Adrenal gland (tissue), 5 donors: ENCODE results near the gene NOP56.

Experiments used
- POLR2A ChIP-seq, 2 donors: fragments of 450-650 bp; IDR thresholded peaks; one replicate each; pipeline ENCODE4 v1.6.1; 2017; ENCODE audit warnings: antibody characterized with exemption in 2 of 2, mild to moderate bottlenecking in 2 of 2, moderate library complexity in 1 of 2
- TF ChIP-seq, protein P1 (sequence below), 6 experiments: fragments of 450-650 bp in 4 of 6; fragments of 200-600 bp in 2 of 6; sonication (generic) in 1 of 6; IDR thresholded peaks; 1 replicate in 5 of 6; 2 replicates in 1 of 6; pipeline versions ENCODE4 v1.5.1 to v1.8.0; 2016 to 2021; ENCODE audit warnings: antibody characterized with exemption in 6 of 6, mild to moderate bottlenecking in 2 of 6, moderate library complexity in 1 of 6
- donor health status: DM: no; HTN: no; CAD: no.

DNA sequence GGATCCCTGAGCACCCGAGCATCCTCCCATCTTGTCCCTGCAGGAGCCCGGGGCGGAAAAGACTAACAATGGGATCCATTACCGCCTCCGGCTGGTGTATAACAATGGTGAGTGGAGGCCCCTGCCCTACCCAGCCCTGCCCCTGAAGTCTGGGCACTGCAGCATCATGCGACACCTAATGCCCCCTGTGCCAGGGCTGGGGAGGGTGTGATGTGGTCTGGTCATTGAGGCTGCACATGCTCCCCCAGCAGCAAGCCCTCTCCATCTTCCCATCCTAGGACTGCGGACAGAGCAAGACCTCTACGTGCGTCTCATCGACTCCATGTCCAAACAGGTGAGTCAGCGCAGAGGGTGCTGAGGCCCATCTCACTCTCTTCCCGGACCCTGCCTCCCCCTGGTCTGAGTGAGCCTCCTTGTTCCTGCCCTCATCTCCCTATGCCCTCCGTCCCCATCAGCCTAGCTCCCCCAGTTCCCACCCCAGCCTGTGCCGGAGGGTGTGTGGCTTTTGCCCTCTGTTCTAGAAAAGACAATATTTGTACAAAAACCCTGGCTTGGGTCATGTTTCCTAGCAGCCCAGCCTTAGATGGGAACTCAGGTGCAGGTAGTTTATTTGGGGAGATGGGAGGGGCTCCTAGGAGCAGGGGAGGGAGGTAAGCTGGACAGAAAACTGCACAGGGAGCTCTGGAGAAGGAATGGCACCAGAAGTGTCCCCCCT, 53.7 kb downstream of the NOP56 start:
- no peak for TF ChIP-seq POLR2A (IDR thresholded peaks at IDR 0.05)
- TF ChIP-seq, protein P1, sequence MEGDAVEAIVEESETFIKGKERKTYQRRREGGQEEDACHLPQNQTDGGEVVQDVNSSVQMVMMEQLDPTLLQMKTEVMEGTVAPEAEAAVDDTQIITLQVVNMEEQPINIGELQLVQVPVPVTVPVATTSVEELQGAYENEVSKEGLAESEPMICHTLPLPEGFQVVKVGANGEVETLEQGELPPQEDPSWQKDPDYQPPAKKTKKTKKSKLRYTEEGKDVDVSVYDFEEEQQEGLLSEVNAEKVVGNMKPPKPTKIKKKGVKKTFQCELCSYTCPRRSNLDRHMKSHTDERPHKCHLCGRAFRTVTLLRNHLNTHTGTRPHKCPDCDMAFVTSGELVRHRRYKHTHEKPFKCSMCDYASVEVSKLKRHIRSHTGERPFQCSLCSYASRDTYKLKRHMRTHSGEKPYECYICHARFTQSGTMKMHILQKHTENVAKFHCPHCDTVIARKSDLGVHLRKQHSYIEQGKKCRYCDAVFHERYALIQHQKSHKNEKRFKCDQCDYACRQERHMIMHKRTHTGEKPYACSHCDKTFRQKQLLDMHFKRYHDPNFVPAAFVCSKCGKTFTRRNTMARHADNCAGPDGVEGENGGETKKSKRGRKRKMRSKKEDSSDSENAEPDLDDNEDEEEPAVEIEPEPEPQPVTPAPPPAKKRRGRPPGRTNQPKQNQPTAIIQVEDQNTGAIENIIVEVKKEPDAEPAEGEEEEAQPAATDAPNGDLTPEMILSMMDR (IDR thresholded peaks at IDR 0.05): no peak
